ENCODE results near the gene TSPAN9.

GRCh38 chr12:3081091-3081490, 3.9 kb downstream of the TSPAN9 start:
- TF ChIP-seq EZH2 (IDR thresholded peaks at IDR 0.05) (no peak), POLR2AphosphoS5 (IDR thresholded peaks at IDR 0.05; ENCODE audit: borderline replicate concordance, low read depth, low read length) (no peak)

All from SK-N-MC (cell line).